GM19463 (cell line): ENCODE data around the gene CMSS1.
"Not testable (repeated sequence)": the region's sequence is repeated elsewhere in the genome, so short reads cannot be mapped to it uniquely, and the experiment has no call there.

ENCODE experiments used
- ATAC-seq: cut with Tn5 transposase; IDR thresholded peaks from one replicate; pipeline ENCODE4 v1.9.1; 2021; ENCODE audit warnings: mild to moderate bottlenecking, moderate library complexity; ENCODE audit not compliant: unreplicated experiment

The CMSS1 gene

GRCh38 chr3:100209169-100209568 lies 391.5 kb downstream of the CMSS1 start:
- no peak for ATAC-seq

GRCh38 chr3:100209948-100210771 lies 392.5 kb downstream of the CMSS1 start:
- peak; percentile 96 for ATAC-seq

DNA sequence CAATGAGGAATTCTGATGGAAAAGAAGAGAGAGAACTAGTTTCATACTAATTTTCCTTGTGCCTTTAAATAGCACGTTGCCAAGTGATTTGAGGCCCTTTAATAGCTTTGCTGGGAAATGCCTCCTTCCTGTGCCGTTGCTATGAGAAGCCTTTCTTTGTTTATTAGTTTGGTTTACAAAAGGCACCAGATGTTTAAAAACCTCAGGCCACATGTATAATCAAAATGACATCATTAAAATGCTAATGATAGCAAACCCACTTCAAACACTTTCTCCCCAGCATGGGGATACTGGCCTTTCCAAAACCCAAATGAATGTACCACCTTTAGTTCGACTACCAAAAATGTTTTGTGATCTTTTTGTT lies 393.1 kb downstream of the CMSS1 start:
- ATAC-seq: no peak

DNA sequence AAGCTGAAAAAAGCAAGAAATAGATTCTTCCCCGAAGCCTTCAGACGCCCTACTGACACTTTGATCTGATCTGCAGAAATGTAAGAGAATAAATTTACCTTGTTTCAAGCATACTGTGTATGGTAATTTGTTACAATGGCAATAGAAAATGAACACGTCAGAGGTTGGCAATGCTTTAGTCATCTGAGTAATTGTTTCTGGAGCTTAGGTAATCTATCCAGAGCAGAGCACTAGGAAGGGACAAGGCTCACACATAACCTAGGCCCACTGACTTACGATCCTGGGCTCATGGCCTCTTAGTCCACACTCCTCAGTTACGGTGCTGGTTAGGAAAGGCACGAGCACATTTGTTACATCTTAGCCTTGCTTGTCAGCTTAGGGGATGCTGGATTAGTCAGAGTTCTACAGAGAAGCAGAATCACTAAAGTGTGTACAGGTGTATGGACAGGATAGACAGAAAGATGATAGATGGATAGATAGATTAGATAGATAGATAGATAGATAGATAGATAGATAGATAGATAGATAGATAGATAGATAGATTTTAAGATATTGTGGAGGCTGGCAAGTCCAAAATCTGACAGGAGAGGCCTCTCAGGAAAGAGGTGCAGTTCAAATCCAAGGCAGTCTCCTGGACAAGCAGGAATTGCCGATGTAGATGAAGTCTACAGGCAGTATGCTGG lies 396.4 kb downstream of the CMSS1 start:
- no peak for ATAC-seq

GRCh38 chr3:100214574-100214964 lies 396.9 kb downstream of the CMSS1 start:
- no peak for ATAC-seq

GRCh38 chr3:100216713-100217112 lies 399.1 kb downstream of the CMSS1 start:
- ATAC-seq: no peak

- no peak for ATAC-seq
Observed at GRCh38 chr3:100221159-100221558, 403.5 kb downstream of the CMSS1 start.

GRCh38 chr3:100225193-100225592 lies 407.5 kb downstream of the CMSS1 start:
- no peak for ATAC-seq

- no peak for ATAC-seq
Observed at GRCh38 chr3:100225883-100226282, 408.2 kb downstream of the CMSS1 start.

DNA sequence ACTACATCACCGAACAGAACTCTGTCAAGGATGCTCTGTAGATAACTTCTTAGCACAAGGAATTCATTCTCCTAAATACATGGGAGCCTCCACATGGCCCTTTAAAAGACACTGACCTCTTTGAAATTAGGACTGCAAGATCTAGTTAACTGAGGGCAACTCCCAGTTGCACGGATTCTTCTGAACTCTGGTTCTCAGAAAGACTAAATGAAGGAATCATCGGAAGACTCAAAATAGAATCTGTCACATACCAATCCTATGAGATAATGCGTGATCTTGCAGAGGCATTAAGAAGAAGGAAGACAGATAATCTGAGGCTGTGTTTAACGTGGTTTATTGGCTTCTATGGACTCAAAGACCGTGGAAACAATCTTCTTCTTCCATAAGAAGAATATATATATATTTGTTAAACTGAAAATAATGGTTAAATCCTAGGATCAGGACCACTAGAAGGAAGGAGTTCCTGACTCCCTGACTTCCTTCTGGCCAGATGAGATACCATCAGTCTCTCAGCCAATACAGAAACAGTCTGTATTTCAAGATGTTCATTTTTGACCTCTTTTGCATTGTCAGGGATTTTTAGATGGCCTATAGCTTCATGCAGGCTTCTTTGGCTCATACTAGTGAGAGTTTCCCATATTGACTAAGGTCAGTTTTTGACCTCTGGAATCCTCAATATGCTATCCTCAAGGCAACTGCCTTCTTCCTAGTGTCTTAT lies 409.2 kb downstream of the CMSS1 start:
- ATAC-seq: no peak

DNA sequence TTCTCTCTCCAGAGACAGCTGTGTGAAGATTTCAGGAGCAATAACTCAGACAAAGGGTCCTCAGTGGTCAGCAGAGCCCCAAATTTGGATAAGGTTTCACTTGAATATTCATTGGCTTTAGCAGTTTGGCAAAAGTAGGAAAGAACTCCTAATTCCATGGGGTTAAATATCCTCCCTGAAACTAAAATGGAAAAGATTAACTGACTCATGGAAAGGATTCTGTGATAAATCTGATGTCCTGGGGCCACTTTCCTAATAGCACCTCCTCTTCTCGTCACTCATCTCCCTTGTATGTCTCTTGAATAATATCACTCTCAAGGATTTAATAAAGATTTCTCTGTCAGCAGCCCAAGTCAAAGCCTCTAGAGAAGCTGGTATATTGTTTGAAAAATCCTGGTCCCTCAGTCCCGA lies 409.9 kb downstream of the CMSS1 start:
- no peak for ATAC-seq

- no peak for ATAC-seq
Observed at GRCh38 chr3:100228247-100228646, 410.6 kb downstream of the CMSS1 start.

- ATAC-seq: not testable (repeated sequence)
Observed at GRCh38 chr3:100229188-100229587, 411.5 kb downstream of the CMSS1 start.

GRCh38 chr3:100230710-100231109 lies 413.0 kb downstream of the CMSS1 start:
- no peak for ATAC-seq
